OCI-LY3 (cell line): ENCODE data around the gene TRIM4.
"Not testable (repeated sequence)": the region's sequence is repeated elsewhere in the genome, so short reads cannot be mapped to it uniquely, and the experiment has no call there.

Source experiments
- EZH2phosphoT487 ChIP-seq: fragments of 200-600 bp; shearing (Covaris generic); IDR thresholded peaks from 2 replicates; pipeline ENCODE4 v1.6.1; 2018; ENCODE audit warnings: antibody characterized with exemption, mixed run types, low read depth
- TF ChIP-seq, protein P1 (sequence below): fragments of 200-600, 300-600 bp; sonication (generic); IDR thresholded peaks from 2 replicates; pipeline ENCODE4 v1.5.1; 2014; ENCODE audit warnings: antibody characterized with exemption, low read length, low read depth

DNA sequence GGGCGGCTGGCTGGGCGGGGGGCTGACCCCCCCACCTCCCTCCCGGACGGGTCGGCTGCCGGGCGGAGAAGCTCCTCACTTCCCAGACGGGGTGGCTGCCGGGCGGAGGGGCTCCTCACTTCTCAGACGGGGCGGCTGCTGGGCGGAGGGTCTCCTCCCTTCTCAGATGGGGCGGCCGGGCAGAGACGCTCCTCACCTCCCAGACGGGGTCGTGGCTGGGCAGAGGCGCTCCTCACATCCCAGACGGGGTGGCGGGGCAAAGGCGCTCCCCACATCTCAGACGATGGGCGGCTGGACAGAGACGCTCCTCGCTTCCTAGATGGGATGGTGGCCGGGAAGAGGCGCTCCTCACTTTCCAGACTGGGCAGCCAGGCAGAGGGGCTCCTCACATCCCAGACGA, 31.0 kb downstream of the TRIM4 start:
- TF ChIP-seq, protein P1, sequence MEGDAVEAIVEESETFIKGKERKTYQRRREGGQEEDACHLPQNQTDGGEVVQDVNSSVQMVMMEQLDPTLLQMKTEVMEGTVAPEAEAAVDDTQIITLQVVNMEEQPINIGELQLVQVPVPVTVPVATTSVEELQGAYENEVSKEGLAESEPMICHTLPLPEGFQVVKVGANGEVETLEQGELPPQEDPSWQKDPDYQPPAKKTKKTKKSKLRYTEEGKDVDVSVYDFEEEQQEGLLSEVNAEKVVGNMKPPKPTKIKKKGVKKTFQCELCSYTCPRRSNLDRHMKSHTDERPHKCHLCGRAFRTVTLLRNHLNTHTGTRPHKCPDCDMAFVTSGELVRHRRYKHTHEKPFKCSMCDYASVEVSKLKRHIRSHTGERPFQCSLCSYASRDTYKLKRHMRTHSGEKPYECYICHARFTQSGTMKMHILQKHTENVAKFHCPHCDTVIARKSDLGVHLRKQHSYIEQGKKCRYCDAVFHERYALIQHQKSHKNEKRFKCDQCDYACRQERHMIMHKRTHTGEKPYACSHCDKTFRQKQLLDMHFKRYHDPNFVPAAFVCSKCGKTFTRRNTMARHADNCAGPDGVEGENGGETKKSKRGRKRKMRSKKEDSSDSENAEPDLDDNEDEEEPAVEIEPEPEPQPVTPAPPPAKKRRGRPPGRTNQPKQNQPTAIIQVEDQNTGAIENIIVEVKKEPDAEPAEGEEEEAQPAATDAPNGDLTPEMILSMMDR, result not testable (repeated sequence)
- TF ChIP-seq EZH2phosphoT487, result not testable (repeated sequence)
